ENCODE data around the gene OBSL1. TPM values are rescaled to one million over a fixed set of nuclear protein-coding genes. Genes with fewer than 3 reads are reported as not detected.

Gene OBSL1
- total and polyA plus RNA-seq, 10 of the 15 experiments (the other 5 are each of a cell fraction or from before 2014, with no cell fraction given) = 0.14 to 0.77 TPM; not detected in 8

- TF ChIP-seq CEBPZ (IDR thresholded peaks at IDR 0.05; ENCODE audit: low read depth, low read length) (no peak), MYC (IDR thresholded peaks at IDR 0.05; ENCODE audit: insufficient read depth, insufficient read length, insufficient replicate concordance, low read length, severe bottlenecking) (no peak)
These were observed 10.5 kb downstream of the OBSL1 start (continued) for GRCh38 chr2:219560893-219561178.

GRCh38 chr2:219560037-219560892 is 11.1 kb downstream of the OBSL1 start:
- no peak overlapping the region for H3K4me2 ChIP-seq (ENCODE audit: control insufficient read depth, insufficient read depth)
- no peak overlapping the region for H3K9ac ChIP-seq (ENCODE audit: control insufficient read depth, insufficient read depth, low read length)
- ChIA-PET RAD21 (ENCODE audit: unreplicated experiment) (interaction anchor here (1.5 kb wide), 1 partner anchor 19 kb away, joined by 3 read pairs; no protein-coding TSS in a partner anchor), CTCF (interaction anchor here (0.5 to 2.6 kb wide), 21 partner anchors 10 to 280 kb away, joined by 3 to 22 read pairs (median 3); partner anchors contain the start of genes CHPF, DNPEP, INHA and OBSL1), POLR2A (no interaction called here), SMC1A (ENCODE audit: uncharacterized antibody, unreplicated experiment) (interaction anchor here (1.3 to 1.5 kb wide), 2 partner anchors 81 to 82 kb away, joined by 4 read pairs; no protein-coding TSS in a partner anchor)
- no TSS peak for BruUV-seq (replicated peaks)
- intact Hi-C loops (cut with micrococcal nuclease; ENCODE audit: unreplicated experiment) (no loop called here), in situ Hi-C loops (cut with MboI) (no loop called here)
- no peak overlapping the region for H3K4me3 ChIP-seq
- no peak overlapping the region for H2AFZ ChIP-seq (ENCODE audit: control insufficient read depth, low read depth, low read length)
- H3K9me3 ChIP-seq (replicated peaks; ENCODE audit: control insufficient read depth, insufficient read depth, low read length) = no peaks in the 10 kb centered on the region
- ATAC-seq = peak; percentile 75
- FAIRE-seq = no peak
- no peaks in the 10 kb centered on the region for H3K36me3 ChIP-seq (ENCODE audit: control insufficient read depth in 2 of 2, insufficient read depth in 2 of 2, low read length in 1 of 2)
- no peaks in the 10 kb centered on the region for H3K79me2 ChIP-seq (ENCODE audit: control insufficient read depth, insufficient read depth, low read length)
- no peak for DNase-seq (ENCODE audit: low read depth, low spot score)
- 6% methylated on average over 8 of the region's 8 CpGs for WGBS (ENCODE audit: insufficient coverage, insufficient replicate concordance, low lambda C conversion rate, missing lambda C conversion rate)
- no peak overlapping the region for H3K27ac ChIP-seq (ENCODE audit: control insufficient read depth, insufficient read depth)
- H3K4me1 ChIP-seq (ENCODE audit: control insufficient read depth, insufficient read depth, low read length) = no peaks in the 10 kb centered on the region
- no peaks in the 10 kb centered on the region for H4K20me1 ChIP-seq (ENCODE audit: control insufficient read depth, insufficient read depth)
- H3K27me3 ChIP-seq (replicated peaks in 1 of 2; ENCODE audit: control insufficient read depth in 2 of 2, insufficient read depth in 2 of 2, low read length in 1 of 2) = no peaks in the 10 kb centered on the region; a peak in 2 of 4 replicates
- TF ChIP-seq IKZF1 (conservative IDR thresholded peaks at IDR 0.05) = no peak
- no peak for TF ChIP-seq SREBF1 (IDR thresholded peaks at IDR 0.05; ENCODE audit: low read length)
- no peak for TF ChIP-seq MXI1 (IDR thresholded peaks at IDR 0.05; ENCODE audit: low read depth, low read length)
- no peak for TF ChIP-seq NRF1 (conservative IDR thresholded peaks at IDR 0.05; ENCODE audit: low read depth, low read length)
- no peak for TF ChIP-seq ESRRA (IDR thresholded peaks at IDR 0.05; ENCODE audit: low read length)
- TF ChIP-seq CUX1 (IDR thresholded peaks at IDR 0.05; ENCODE audit: insufficient replicate concordance, low read depth, low read length) = no peak
- TF ChIP-seq RAD21 (IDR thresholded peaks at IDR 0.05; ENCODE audit: insufficient read depth, low read depth, low read length) = 0 out of 2 replicates have a peak, but pooled peaks have one; percentile 14
- TF ChIP-seq ZBTB33 (IDR thresholded peaks at IDR 0.05) = no peak
